PFSK-1 (cell line): ENCODE results near the gene ATXN1.

ENCODE experiments used
- POLR2AphosphoS5 ChIP-seq: IDR thresholded peaks from 2 replicates; pipeline ENCODE4 v1.6.1; 2012; ENCODE audit warnings: low read depth, mild to moderate bottlenecking, control low read depth, low read length, moderate library complexity
- SIN3A ChIP-seq: IDR thresholded peaks from 2 replicates; pipeline ENCODE4 v1.6.1; 2012; ENCODE audit warnings: mild to moderate bottlenecking, low read length, moderate library complexity, borderline replicate concordance; ENCODE audit not compliant: insufficient read depth
- TAF1 ChIP-seq: IDR thresholded peaks from 2 replicates; pipeline ENCODE4 v1.6.1; 2012; ENCODE audit warnings: low read length, control low read depth, borderline replicate concordance; ENCODE audit not compliant: insufficient read depth

DNA sequence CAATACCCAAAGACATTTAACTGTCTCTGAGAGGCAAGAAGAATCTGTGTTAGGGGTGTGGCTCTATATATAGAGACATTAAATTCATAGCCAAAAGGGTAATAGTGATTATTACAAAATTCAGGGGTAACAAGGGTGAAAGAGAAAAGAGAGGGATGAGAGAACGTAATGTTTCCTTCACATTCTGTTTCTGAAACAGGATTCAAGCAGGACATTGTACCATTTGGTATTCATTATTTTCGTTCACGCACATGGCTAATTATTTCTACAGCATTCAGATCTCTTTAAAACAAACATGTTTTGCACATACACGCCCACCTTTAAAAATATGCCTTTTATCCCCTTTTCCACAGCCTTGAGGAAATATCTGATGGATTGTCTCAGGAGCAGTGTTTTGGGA, 400.1 kb downstream of the ATXN1 start:
- TF ChIP-seq POLR2AphosphoS5 (no peak), TAF1 (no peak), SIN3A (no peak)
